Stimulated activated naive B cell treated with anti-CD40 and anti-IgM and Interleukin-4, amounts not matched to agents 10 μg/mL and 1 μg/mL and 100 μg/mL, for 72 hours (primary cell): ENCODE results near the gene ATG10.
"Not testable (repeated sequence)": the region's sequence is repeated elsewhere in the genome, so short reads cannot be mapped to it uniquely, and the experiment has no call there.

ENCODE experiments used
- ATAC-seq, 2 donors: fragments of 150-1000 bp; cut with Tn5 transposase; replicated peaks; 2 replicates each; pipeline ENCODE4 v1.10.0; 2021; ENCODE audit warnings: moderate library complexity in 1 of 2
- DNase-seq: peaks from one replicate; pipeline ENCODE4 v3.0.0; 2021
- H3K27ac Mint-ChIP-seq: one replicate; pipeline ENCODE4 v1.8.0; 2022; ENCODE audit warnings: mild to moderate bottlenecking, mixed read lengths
- H3K27me3 Mint-ChIP-seq, 2 donors: one replicate each; pipeline ENCODE4 v1.8.0; 2022; ENCODE audit warnings: mixed read lengths in 2 of 2
- H3K36me3 Mint-ChIP-seq, 2 donors: one replicate each; pipeline ENCODE4 v1.8.0; 2022; ENCODE audit warnings: mixed read lengths in 2 of 2, mild to moderate bottlenecking in 1 of 2
- H3K4me1 Mint-ChIP-seq, 2 donors: one replicate each; pipeline ENCODE4 v1.8.0; 2022; ENCODE audit warnings: mixed read lengths in 2 of 2, mild to moderate bottlenecking in 1 of 2
- H3K4me3 Mint-ChIP-seq, 2 donors: one replicate each; pipeline ENCODE4 v1.8.0; 2022; ENCODE audit warnings: mild to moderate bottlenecking in 2 of 2, mixed read lengths in 2 of 2, moderate library complexity in 1 of 2
- H3K9me3 Mint-ChIP-seq, 2 donors: one replicate each; pipeline ENCODE4 v1.8.0; 2022; ENCODE audit warnings: mixed read lengths in 2 of 2, mild to moderate bottlenecking in 1 of 2

Gene ATG10

GRCh38 chr5:82009869-82010268 is 38.0 kb downstream of the ATG10 start:
- not testable (repeated sequence) for H3K4me3 Mint-ChIP-seq, H3K27ac Mint-ChIP-seq, DNase-seq, H3K4me1 Mint-ChIP-seq, H3K9me3 Mint-ChIP-seq, ATAC-seq, H3K27me3 Mint-ChIP-seq
- H3K36me3 Mint-ChIP-seq: peaks cover 2 to 20% of the 10 kb centered on the region in 2 donors

GRCh38 chr5:82010696-82011095 is 38.9 kb downstream of the ATG10 start:
- Mint-ChIP-seq H3K4me3 (no peak overlapping the region), H3K4me1 (no peaks in the 10 kb centered on the region), H3K27ac (no peak overlapping the region), H3K9me3 (peaks cover 3 to 4% of the 10 kb centered on the region in 2 donors), H3K36me3 (peaks cover 6 to 27% of the 10 kb centered on the region in 2 donors), H3K27me3 (no peaks in the 10 kb centered on the region)
- no peak for ATAC-seq
- DNase-seq: no peak

DNA sequence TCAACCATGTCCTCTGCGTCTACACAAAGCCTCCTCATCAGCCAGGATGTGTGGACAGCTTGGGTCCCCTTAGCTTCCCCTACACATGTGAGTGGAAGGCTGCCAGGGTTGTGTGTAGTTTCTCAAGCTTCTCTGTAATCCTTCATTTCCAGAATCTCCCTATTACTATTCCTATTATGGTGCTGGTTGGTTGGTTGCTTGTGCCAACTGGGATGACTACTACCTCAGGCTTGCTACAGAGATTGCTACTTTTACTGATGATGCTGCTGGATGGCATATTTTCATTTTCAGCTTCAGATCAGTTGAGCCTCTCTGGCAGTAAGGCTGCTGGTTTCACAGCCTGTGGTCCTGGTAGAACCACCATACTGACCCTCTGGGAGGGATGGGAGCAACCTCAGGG is 39.9 kb downstream of the ATG10 start:
- Mint-ChIP-seq H3K27ac (no peak overlapping the region), H3K4me3 (no peak overlapping the region), H3K4me1 (no peaks in the 10 kb centered on the region), H3K36me3 (peaks cover 12 to 36% of the 10 kb centered on the region in 2 donors), H3K9me3 (peaks cover 8 to 9% of the 10 kb centered on the region in 2 donors), H3K27me3 (no peaks in the 10 kb centered on the region)
- ATAC-seq (no peak), DNase-seq (no peak)

- peaks cover 12 to 45% of the 10 kb centered on the region in 2 donors for H3K36me3 Mint-ChIP-seq
- not testable (repeated sequence) for DNase-seq, ATAC-seq, H3K4me3 Mint-ChIP-seq, H3K9me3 Mint-ChIP-seq, H3K27ac Mint-ChIP-seq, H3K27me3 Mint-ChIP-seq, H3K4me1 Mint-ChIP-seq
These were observed 42.8 kb downstream of the ATG10 start for GRCh38 chr5:82014644-82015043.

DNA sequence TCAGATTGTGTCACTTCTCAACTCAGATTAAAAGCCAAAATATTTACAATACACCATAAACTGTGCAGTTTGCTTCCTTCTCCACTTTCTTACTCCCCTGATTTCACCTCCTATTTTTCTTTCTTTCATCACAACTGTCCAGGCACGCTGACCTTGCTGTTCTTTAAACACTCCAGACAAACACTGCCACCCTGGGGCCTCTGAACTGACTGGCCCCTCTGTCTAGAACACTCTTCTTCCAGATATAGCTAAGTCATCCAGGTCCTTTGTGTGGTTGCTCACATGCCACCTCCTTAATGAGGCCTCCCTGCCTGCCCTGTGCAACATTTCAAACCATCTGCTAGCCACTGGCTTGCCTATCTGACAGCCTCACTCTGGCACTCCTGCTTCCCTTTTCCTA is 46.6 kb downstream of the ATG10 start:
- Mint-ChIP-seq H3K36me3 (peaks cover 12 to 37% of the 10 kb centered on the region in 2 donors), H3K4me1 (peaks cover 5 to 6% of the 10 kb centered on the region in 2 donors), H3K27ac (no peak overlapping the region), H3K4me3 (no peak overlapping the region), H3K27me3 (no peaks in the 10 kb centered on the region), H3K9me3 (peaks cover 8 to 9% of the 10 kb centered on the region in 2 donors)
- no peak for DNase-seq
- peak in 1 of 2 donors; percentile 45 for ATAC-seq

DNA sequence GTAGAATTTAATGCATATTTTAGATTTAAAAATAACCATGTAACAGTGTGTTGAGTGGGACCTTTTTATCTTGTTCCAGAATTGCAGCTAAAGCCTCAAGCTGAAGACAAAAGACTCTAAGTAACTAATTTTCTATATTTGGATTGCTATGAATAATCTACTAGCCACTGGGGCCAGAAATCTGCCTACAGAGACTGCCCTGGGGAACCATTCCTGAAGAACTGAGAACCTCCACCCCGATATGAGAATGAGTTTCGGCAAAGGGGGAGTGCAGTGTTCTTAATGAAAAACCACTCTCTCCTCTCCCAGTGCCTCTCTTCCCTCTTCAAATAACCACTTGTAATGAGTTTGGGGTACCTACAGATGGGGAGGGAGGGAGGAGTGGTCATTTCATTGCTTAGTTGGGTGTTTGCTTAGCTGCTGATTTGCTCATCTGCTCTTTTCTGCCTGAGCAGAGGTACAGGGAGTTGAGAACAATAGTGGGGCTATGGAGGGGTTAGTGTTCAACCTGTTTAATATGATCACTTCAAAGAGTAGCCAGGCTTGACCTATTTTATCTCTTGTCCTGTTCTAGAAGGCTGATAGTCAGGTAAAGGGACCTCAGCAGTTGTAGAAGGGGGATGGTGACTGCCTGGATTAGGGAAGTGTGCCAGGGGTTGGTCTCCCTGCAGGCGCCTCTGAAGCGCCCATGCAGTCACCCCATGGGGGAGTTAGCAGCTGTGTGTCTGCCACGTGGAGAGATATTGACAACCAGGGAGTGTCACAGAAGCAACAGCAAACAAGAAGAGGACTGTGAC is 47.7 kb downstream of the ATG10 start:
- Mint-ChIP-seq H3K27ac (no peak overlapping the region), H3K36me3 (peaks cover 11 to 33% of the 10 kb centered on the region in 2 donors), H3K4me1 (peaks cover 5 to 6% of the 10 kb centered on the region in 2 donors), H3K27me3 (no peaks in the 10 kb centered on the region), H3K4me3 (no peak overlapping the region), H3K9me3 (peaks cover 8 to 9% of the 10 kb centered on the region in 2 donors)
- ATAC-seq (peak; percentile 68 to 69), DNase-seq (no peak)

GRCh38 chr5:82022499-82022898 is 50.7 kb downstream of the ATG10 start:
- Mint-ChIP-seq H3K27ac (no peak overlapping the region), H3K9me3 (no peaks in the 10 kb centered on the region), H3K4me1 (peaks cover 5 to 6% of the 10 kb centered on the region in 2 donors), H3K4me3 (no peak overlapping the region), H3K27me3 (no peaks in the 10 kb centered on the region), H3K36me3 (peaks cover 0 to 13% of the 10 kb centered on the region in 2 donors)
- ATAC-seq: no peak
- DNase-seq: no peak

GRCh38 chr5:82023644-82024043 is 51.8 kb downstream of the ATG10 start:
- Mint-ChIP-seq H3K9me3 (no peaks in the 10 kb centered on the region), H3K27me3 (no peaks in the 10 kb centered on the region), H3K4me1 (peaks cover 2 to 6% of the 10 kb centered on the region in 2 donors), H3K27ac (no peak overlapping the region), H3K36me3 (peaks cover 0 to 5% of the 10 kb centered on the region in 2 donors), H3K4me3 (no peak overlapping the region)
- ATAC-seq: no peak
- no peak for DNase-seq

DNA sequence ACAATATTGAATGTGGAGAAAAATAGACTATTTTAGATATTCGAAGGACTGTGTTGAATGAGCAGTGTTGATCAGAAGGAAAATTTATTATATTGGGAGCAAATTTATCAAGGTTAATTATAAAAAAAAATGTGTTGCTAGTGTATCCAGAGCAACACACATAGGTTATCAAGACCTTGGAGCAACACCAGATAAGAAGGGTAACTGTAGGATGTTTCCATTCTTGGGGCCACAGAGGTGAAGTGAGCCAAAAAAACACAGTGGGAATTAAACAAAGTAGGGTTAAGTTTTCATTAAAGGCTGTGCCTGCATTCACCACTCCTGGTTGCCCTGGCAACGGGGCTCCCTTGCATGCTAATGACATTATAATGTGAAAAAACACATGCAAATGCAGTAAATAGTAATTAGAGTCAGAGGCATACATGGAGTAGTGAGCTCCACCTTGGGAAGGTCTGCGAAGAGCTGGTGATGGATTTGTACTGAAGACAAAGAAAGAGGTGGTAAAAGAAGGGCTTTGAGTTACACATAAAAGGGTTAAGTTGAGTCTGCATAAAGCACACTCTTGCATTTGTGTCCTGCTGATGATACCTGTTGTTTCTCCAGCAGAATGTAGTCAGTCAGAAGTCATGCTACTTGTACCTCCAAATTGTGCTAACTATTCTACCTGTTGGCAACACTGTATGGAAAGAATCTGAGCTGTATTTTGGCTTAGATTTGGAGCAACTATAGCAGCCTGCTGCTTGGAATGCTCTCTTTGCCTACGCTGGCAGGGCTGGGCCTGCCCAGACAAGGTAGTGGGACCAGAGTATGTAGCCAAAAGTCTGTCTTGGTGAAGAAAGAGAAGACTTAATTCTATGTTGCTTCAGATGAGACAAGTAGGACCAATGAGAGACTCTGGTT is 59.6 kb downstream of the ATG10 start:
- DNase-seq (no peak), ATAC-seq (no peak)
- Mint-ChIP-seq H3K36me3 (peaks cover 0 to 2% of the 10 kb centered on the region in 2 donors), H3K9me3 (peaks cover 0 to 1% of the 10 kb centered on the region in 2 donors), H3K4me1 (peaks cover 0 to 3% of the 10 kb centered on the region in 2 donors), H3K4me3 (no peak overlapping the region), H3K27me3 (no peaks in the 10 kb centered on the region), H3K27ac (no peak overlapping the region)

DNA sequence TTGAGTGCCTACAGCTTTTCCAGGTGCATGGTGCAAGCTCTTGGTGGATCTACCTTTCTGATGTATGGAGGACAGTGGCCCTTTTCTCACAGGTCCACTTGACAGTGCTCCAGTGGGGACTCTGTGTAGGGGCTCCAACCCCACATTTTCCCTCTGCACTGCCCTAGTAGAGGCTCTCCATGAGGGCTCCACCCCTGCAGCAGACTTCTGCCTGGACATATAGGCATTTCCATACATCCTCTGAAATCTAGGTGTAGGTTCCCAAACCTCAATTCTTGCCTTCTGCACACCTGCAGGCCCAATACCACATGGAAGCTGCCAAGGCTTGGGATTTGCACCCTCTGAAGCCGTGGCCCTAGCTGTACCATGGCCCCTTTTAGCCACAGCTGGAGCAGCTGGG is 71.1 kb downstream of the ATG10 start:
- H3K27ac Mint-ChIP-seq, H3K4me3 Mint-ChIP-seq, DNase-seq, ATAC-seq, H3K4me1 Mint-ChIP-seq, H3K27me3 Mint-ChIP-seq: not testable (repeated sequence)
- Mint-ChIP-seq H3K9me3 (peaks cover 19% of the 10 kb centered on the region in 2 donors), H3K36me3 (peaks cover 16 to 40% of the 10 kb centered on the region in 2 donors)

DNA sequence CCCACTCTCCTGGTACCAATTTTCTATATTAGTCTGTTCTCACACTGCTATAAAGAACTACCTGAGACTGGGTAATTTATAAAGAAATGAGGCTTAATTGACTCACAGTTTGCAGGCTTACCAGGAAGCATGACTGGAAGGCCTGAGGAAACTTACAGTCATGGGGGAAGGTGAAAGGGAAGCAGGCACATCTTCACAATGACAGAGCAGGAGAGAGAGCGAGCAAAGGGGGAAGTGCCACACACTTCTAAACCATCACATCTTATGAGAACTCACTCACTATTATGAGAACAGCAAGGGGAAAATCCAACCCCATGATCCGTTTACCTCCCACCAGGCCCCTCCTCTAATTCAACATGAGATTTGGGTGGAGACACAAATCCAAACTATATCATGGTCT is 72.2 kb downstream of the ATG10 start:
- ATAC-seq (peak in 1 of 2 donors; percentile 27), DNase-seq (no peak)
- Mint-ChIP-seq H3K4me3 (no peak overlapping the region), H3K27me3 (no peaks in the 10 kb centered on the region), H3K27ac (no peak overlapping the region), H3K36me3 (peaks cover 11 to 36% of the 10 kb centered on the region in 2 donors), H3K9me3 (peaks cover 17 to 19% of the 10 kb centered on the region in 2 donors), H3K4me1 (peaks cover 3 to 6% of the 10 kb centered on the region in 2 donors)

GRCh38 chr5:82045554-82046275 is 73.9 kb downstream of the ATG10 start:
- H3K27ac Mint-ChIP-seq: no peak overlapping the region
- ATAC-seq: no peak
- peaks cover 17 to 19% of the 10 kb centered on the region in 2 donors for H3K9me3 Mint-ChIP-seq
- peaks cover 11 to 36% of the 10 kb centered on the region in 2 donors for H3K36me3 Mint-ChIP-seq
- no peaks in the 10 kb centered on the region for H3K27me3 Mint-ChIP-seq
- no peak overlapping the region for H3K4me3 Mint-ChIP-seq
- no peak for DNase-seq
- peaks cover 3 to 6% of the 10 kb centered on the region in 2 donors for H3K4me1 Mint-ChIP-seq

DNA sequence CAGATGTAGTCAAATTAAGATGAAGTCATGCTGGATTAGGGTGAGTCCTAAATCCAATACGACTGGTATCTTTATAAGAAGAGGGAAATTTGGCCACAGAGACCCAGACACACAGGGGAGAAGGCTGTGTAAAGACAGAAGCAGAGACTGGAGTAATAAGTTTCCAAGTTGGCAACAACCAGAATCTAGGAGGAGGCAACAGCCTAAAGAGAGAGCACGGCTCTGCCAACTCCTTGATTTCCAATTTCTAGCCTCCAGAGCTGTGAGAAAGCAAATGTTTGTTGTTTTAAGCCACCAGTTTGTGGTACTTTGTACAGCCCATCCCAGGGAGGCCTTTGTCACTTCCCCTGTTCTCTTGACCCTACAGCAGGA is 74.4 kb downstream of the ATG10 start:
- peaks cover 3 to 6% of the 10 kb centered on the region in 2 donors for H3K4me1 Mint-ChIP-seq
- ATAC-seq: no peak
- peaks cover 17 to 19% of the 10 kb centered on the region in 2 donors for H3K9me3 Mint-ChIP-seq
- no peak overlapping the region for H3K4me3 Mint-ChIP-seq
- peaks cover 11 to 36% of the 10 kb centered on the region in 2 donors for H3K36me3 Mint-ChIP-seq
- no peaks in the 10 kb centered on the region for H3K27me3 Mint-ChIP-seq
- DNase-seq: no peak
- no peak overlapping the region for H3K27ac Mint-ChIP-seq

DNA sequence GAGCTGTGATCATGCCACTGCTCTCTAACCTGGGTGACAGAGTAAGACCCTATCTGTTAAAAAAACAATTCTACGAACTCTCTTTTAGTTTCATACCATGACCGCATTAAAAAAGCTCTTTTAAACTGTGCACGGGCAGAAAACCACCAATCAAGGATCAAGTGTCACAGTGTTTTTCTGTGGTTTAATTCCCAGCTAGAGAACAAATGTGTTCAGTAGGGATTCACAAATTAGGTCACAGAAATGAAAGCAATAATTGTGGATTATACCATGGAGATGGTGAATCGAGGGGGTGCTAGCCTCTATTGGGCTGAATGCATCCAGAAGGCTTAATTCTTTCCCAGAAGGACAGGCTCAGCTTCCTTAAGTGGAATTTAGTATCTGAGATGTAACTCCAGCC is 79.1 kb downstream of the ATG10 start:
- ATAC-seq: no peak
- Mint-ChIP-seq H3K4me3 (no peak overlapping the region), H3K36me3 (peaks cover 0 to 12% of the 10 kb centered on the region in 2 donors), H3K9me3 (peaks cover 0 to 4% of the 10 kb centered on the region in 2 donors), H3K4me1 (peaks cover 6% of the 10 kb centered on the region in 2 donors), H3K27me3 (no peaks in the 10 kb centered on the region), H3K27ac (no peak overlapping the region)
- DNase-seq: no peak
